ENCODE data around the gene STAC3.

STAC3 gene

DNA sequence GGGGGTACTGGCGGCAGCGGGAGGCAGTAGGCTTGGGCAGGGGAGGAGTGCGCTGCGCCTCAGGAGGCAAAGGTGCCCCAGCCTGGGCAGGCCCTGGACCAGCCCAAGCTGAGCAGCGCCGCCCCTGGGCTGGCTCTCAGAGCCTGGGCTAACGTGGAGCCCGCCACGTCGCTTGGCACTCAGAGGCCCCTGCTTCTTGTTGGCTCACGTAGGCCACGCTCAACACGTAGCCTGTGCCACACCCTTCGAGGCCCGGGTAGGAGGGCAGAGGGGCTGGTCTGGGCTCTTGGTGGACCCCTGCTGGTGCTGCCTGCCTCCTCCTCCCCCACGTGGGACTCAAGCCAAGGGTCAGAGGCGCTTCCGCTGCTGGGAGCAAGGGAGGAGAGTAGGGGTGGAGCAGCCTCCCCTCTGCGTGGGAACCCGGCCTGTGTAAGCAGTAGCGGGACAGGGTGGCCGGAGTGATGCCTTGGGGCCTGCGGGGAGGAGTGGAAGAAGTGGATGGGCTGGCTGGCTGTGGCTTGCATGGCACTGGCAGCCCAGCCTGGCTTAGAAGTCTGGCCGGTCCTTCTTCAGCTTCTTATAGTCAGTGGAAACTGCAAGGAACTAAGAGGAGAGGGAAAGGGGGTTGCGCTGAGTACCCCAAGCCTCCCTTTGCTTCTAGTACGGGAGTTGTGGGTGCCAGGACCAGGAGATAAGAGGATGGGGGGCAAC is 15.8 kb downstream of the STAC3 start:
- TF ChIP-seq, protein P1, sequence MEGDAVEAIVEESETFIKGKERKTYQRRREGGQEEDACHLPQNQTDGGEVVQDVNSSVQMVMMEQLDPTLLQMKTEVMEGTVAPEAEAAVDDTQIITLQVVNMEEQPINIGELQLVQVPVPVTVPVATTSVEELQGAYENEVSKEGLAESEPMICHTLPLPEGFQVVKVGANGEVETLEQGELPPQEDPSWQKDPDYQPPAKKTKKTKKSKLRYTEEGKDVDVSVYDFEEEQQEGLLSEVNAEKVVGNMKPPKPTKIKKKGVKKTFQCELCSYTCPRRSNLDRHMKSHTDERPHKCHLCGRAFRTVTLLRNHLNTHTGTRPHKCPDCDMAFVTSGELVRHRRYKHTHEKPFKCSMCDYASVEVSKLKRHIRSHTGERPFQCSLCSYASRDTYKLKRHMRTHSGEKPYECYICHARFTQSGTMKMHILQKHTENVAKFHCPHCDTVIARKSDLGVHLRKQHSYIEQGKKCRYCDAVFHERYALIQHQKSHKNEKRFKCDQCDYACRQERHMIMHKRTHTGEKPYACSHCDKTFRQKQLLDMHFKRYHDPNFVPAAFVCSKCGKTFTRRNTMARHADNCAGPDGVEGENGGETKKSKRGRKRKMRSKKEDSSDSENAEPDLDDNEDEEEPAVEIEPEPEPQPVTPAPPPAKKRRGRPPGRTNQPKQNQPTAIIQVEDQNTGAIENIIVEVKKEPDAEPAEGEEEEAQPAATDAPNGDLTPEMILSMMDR (IDR thresholded peaks at IDR 0.05; ENCODE audit: low read depth, low read length, missing control alignments): no peak
- DNase-seq (ENCODE audit: low read depth): no peak
- H3K4me3 ChIP-seq (ENCODE audit: low read depth, low read length): no peak overlapping the region

DNA sequence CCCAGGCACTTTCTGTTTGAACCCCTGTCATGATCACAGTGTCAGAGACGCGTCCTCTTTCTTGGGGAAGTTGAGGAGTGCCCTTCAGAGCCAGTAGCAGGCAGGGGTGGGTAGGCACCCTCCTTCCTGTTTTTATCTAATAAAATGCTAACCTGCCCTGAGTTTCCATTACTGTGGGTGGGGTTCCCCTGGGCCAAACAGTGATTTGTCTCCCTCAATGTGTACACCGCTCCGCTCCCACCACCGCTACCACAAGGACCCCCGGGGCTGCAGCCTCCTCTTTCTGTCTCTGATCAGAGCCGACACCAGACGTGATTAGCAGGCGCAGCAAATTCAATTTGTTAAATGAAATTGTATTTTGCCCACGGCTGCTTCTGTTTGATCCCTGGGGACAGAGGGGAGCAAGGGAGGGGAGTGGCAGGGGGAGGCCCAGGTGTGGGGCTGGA is 16.4 kb downstream of the STAC3 start:
- no peak overlapping the region for H3K4me3 ChIP-seq (ENCODE audit: low read depth, low read length)
- no peak for DNase-seq (ENCODE audit: low read depth)
- TF ChIP-seq, protein P1 (IDR thresholded peaks at IDR 0.05; ENCODE audit: low read depth, low read length, missing control alignments): no peak

DNA sequence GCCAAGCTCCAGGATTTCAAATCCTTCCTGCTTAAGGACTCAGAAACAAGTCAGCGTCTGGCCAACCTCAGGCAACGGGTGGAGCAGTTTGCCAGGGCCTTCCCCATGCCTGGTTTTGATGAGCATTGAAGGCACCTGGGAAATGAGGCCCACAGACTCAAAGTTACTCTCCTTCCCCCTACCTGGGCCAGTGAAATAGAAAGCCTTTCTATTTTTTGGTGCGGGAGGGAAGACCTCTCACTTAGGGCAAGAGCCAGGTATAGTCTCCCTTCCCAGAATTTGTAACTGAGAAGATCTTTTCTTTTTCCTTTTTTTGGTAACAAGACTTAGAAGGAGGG is 16.8 kb downstream of the STAC3 start:
- H3K4me3 ChIP-seq (ENCODE audit: low read depth, low read length): no peak overlapping the region
- no peak for DNase-seq (ENCODE audit: low read depth)
- TF ChIP-seq, protein P1 (IDR thresholded peaks at IDR 0.05; ENCODE audit: low read depth, low read length, missing control alignments): no peak

DNA sequence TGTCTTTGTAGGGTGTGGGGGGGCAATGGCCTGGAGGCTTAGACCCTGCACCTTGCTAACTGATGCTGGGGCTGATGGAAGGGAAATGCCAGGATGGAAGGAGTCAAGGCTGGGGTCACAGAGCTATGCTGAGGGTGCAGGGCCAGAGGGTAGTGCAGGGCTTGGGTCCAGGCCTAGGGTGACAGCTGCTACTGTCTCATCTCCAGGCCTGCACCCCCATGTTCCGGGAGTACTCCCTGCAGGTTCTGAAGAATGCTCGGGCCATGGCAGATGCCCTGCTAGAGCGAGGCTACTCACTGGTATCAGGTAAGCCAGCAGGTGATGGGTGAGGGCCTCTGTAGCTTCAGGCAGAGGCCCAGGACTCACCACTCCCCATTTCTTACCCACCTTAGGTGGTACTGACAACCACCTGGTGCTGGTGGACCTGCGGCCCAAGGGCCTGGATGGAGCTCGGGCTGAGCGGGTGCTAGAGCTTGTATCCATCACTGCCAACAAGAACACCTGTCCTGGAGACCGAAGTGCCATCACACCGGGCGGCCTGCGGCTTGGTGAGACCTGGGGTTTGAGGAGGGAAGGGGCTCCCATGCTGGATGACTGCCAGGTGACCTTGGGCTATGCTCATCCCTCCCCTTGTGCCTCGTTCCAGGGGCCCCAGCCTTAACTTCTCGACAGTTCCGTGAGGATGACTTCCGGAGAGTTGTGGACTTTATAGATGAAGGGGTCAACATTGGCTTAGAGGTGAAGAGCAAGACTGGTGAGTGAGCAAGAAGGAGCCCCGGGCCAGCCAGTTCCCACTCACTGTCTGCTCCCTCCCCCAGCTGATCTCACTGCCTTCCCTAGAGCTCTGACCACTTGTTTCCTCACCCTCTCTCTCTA is 17.4 kb downstream of the STAC3 start:
- TF ChIP-seq, protein P1 (IDR thresholded peaks at IDR 0.05; ENCODE audit: low read depth, low read length, missing control alignments): no peak
- no peak for DNase-seq (ENCODE audit: low read depth)
- no peak overlapping the region for H3K4me3 ChIP-seq (ENCODE audit: low read depth, low read length)

DNA sequence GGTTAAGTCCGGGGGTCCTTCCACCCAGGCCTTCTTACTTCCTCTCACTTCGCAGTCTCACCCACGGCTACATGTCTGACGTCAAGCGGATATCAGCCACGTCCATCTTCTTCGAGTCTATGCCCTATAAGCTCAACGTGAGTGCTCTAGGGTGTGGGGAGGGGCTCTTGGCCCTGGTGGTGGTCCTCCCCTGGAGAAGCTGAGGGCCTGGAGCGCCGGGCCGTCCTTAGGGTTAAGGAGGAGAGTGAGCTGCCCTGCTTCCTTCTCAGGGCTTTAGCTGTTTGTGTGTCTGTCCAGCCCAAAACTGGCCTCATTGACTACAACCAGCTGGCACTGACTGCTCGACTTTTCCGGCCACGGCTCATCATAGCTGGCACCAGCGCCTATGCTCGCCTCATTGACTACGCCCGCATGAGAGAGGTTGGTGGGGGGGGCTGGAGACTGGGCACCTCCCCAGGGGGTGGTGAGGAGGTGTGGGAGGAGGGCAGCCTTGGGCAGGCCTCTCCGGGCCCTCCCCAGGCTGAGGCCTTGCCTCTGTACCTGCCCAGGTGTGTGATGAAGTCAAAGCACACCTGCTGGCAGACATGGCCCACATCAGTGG is 18.7 kb downstream of the STAC3 start:
- TF ChIP-seq, protein P1 (IDR thresholded peaks at IDR 0.05; ENCODE audit: low read depth, low read length, missing control alignments): no peak
- H3K4me3 ChIP-seq (ENCODE audit: low read depth, low read length): no peak overlapping the region
- no peak for DNase-seq (ENCODE audit: low read depth)

DNA sequence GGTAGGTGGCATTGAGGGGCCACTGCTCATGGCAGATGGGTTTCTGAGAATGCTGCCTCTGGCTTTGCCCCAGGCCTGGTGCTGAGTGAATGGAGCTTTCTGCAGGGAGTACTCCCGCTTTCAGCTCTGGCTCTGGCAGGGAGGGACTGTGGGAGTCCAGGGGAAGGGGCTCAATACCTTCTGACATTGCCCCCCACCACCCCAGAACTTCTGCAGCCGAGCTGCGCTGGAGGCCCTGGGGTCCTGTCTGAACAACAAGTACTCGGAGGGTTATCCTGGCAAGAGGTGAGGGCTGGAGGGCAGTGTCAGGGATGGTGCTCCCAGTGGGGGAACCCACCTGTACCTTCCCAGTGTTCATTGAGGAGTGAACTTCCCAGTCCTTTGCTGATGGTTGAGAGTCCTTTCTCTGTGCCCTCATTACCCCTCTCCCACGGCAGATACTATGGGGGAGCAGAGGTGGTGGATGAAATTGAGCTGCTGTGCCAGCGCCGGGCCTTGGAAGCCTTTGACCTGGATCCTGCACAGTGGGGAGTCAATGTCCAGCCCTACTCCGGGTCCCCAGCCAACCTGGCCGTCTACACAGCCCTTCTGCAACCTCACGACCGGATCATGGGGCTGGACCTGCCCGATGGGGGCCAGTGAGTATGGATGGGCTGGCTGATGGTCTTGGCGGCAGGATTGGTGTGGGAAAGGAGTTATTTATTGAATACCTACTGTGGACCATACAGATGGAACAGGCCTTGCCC is 19.5 kb downstream of the STAC3 start:
- H3K4me3 ChIP-seq (ENCODE audit: low read depth, low read length): peak overlapping the region; percentile 79
- no peak for DNase-seq (ENCODE audit: low read depth)
- TF ChIP-seq, protein P1 (IDR thresholded peaks at IDR 0.05; ENCODE audit: low read depth, low read length, missing control alignments): no peak

Measured in GM12864 (cell line).